GM12878 (cell line): ENCODE data around the gene SIGLEC14. TPM values are rescaled to one million over a fixed set of nuclear protein-coding genes. Genes with fewer than 3 reads are reported as not detected.

Experiments
- ATAC-seq: fragments of 200-7000 bp; cut with Tn5 transposase; 3 replicates; pipeline ENCODE4 v1.9.1; 2020; ENCODE audit warnings: mild to moderate bottlenecking, moderate library complexity
- BruUV-seq: library from RNA; stranded (reverse); fragments of 400-500 nt; replicated peaks from 2 replicates; lab custom pipeline; 2021; lab: Mats Ljungman, UMichigan
- CTCF ChIA-PET: fragments of 300-600 bp; sonication (Branson Sonifier 250); formaldehyde crosslinking; extraction: SDS; loops from one replicate; lab custom pipeline; 2021; ENCODE audit warnings: inconsistent platforms; lab: Yijun Ruan, JAX
- POLR2A ChIA-PET: fragments of 350-600 bp; formaldehyde crosslinking; extraction: SDS; loops from one replicate; lab custom pipeline; 2021; ENCODE audit warnings: inconsistent platforms; lab: Charles Lee
- RAD21 ChIA-PET: fragments of 300-600 bp; sonication (Branson Sonifier 250); formaldehyde crosslinking; loops from one replicate; lab custom pipeline; 2023; ENCODE audit warnings: antibody characterized with exemption; ENCODE audit not compliant: unreplicated experiment; lab: Charles Lee
- SMC1A ChIA-PET: fragments of 300-600 bp; sonication (Branson Sonifier 250); formaldehyde crosslinking; loops from one replicate; lab custom pipeline; 2023; ENCODE audit not compliant: unreplicated experiment, uncharacterized antibody; lab: Charles Lee
- DNase-seq: peaks from one replicate; pipeline ENCODE4 v3.0.0-alpha.2; 2011; ENCODE audit warnings: low read depth, low spot score
- FAIRE-seq: peaks from 3 replicates; lab custom pipeline; 2011; peaks lifted over from hg19 to GRCh38; lab: Jason Lieb, UNC
- H2AFZ ChIP-seq: 2 replicates; pipeline ENCODE4 v1.6.0; 2011; ENCODE audit warnings: low read depth, low read length, control low read depth; ENCODE audit not compliant: control insufficient read depth
- H3K27ac ChIP-seq: 2 replicates; pipeline ENCODE4 v1.5.1; 2011; ENCODE audit warnings: control low read depth; ENCODE audit not compliant: control insufficient read depth, insufficient read depth
- H3K27me3 ChIP-seq, 2 experiments: replicated peaks in 1 of 2; 2 replicates each; pipeline versions ENCODE4 v1.6.0 to v1.6.1; 2011; ENCODE audit warnings: low read length in 1 of 2; ENCODE audit not compliant: control insufficient read depth in 2 of 2, insufficient read depth in 2 of 2
- H3K36me3 ChIP-seq, 2 experiments: 2 replicates each; pipeline ENCODE4 v1.5.1; 2011; ENCODE audit warnings: low read length in 1 of 2; ENCODE audit not compliant: control insufficient read depth in 2 of 2, insufficient read depth in 2 of 2
- H3K4me1 ChIP-seq: 2 replicates; pipeline ENCODE4 v1.6.1; 2011; ENCODE audit warnings: mild to moderate bottlenecking, low read length, moderate library complexity, mixed read lengths; ENCODE audit not compliant: control insufficient read depth, insufficient read depth
- H3K4me2 ChIP-seq: 2 replicates; pipeline ENCODE4 v1.6.0; 2011; ENCODE audit warnings: control low read depth; ENCODE audit not compliant: control insufficient read depth, insufficient read depth
- H3K4me3 ChIP-seq: fragments of 200-600 bp; sonication (generic); 2 replicates; pipeline ENCODE4 v1.5.1; 2016
- H3K79me2 ChIP-seq: 2 replicates; pipeline ENCODE4 v1.6.0; 2011; ENCODE audit warnings: low read length; ENCODE audit not compliant: control insufficient read depth, insufficient read depth
- H3K9ac ChIP-seq: 2 replicates; pipeline ENCODE4 v1.8.0; 2011; ENCODE audit warnings: low read length, control low read depth, mixed read lengths; ENCODE audit not compliant: control insufficient read depth, insufficient read depth
- H3K9me3 ChIP-seq: replicated peaks from 3 replicates; pipeline ENCODE4 v1.5.1; 2011; ENCODE audit warnings: mild to moderate bottlenecking, low read length; ENCODE audit not compliant: control insufficient read depth, insufficient read depth
- H4K20me1 ChIP-seq: 2 replicates; pipeline ENCODE4 v1.6.0; 2011; ENCODE audit not compliant: control insufficient read depth, insufficient read depth
- BHLHE40 ChIP-seq, 2 experiments: fragments of 450-650 bp in 1 of 2; IDR thresholded peaks; 2 replicates each; pipeline ENCODE4 v1.6.1; 2011 to 2017; ENCODE audit warnings: low read depth in 2 of 2, borderline replicate concordance in 1 of 2, improper control_type of control experiment in 1 of 2, low read length in 1 of 2, mild to moderate bottlenecking in 1 of 2
- CBFB ChIP-seq: IDR thresholded peaks from 2 replicates; pipeline ENCODE4 v1.6.1; 2016; ENCODE audit warnings: antibody characterized with exemption, low read depth
- CBX5 ChIP-seq: sonication (generic); IDR thresholded peaks from 2 replicates; pipeline ENCODE4 v1.6.1; 2016; ENCODE audit warnings: low read depth, moderate library complexity, mild to moderate bottlenecking, inconsistent platforms
- CHD4 ChIP-seq: fragments of 200-600 bp; sonication (generic); IDR thresholded peaks from 2 replicates; pipeline ENCODE4 v1.6.1; 2016; ENCODE audit warnings: mild to moderate bottlenecking
- HDAC2 ChIP-seq: fragments of 200-600 bp; sonication (generic); IDR thresholded peaks from 2 replicates; pipeline ENCODE4 v1.6.1; 2017
- MEF2A ChIP-seq: IDR thresholded peaks from 2 replicates; pipeline ENCODE4 v1.6.1; 2011; ENCODE audit warnings: low read depth, mild to moderate bottlenecking, low read length, moderate library complexity; ENCODE audit not compliant: insufficient read depth
- MXI1 ChIP-seq: fragments of 150-350 bp; IDR thresholded peaks from 2 replicates; pipeline ENCODE4 v1.6.1; 2011; ENCODE audit warnings: low read depth, mild to moderate bottlenecking, inconsistent platforms, low read length, improper control_type of control experiment
- NBN ChIP-seq: fragments of 450-650 bp; IDR thresholded peaks from 2 replicates; pipeline ENCODE4 v1.6.1; 2016
- PAX8 ChIP-seq: fragments of 450-650 bp; IDR thresholded peaks from 2 replicates; pipeline ENCODE4 v1.6.1; 2017; ENCODE audit warnings: mild to moderate bottlenecking, moderate library complexity
- POLR2A ChIP-seq: IDR thresholded peaks from 2 replicates; pipeline ENCODE4 v1.6.1; 2011; ENCODE audit warnings: low read depth, mild to moderate bottlenecking, low read length
- POU2F2 ChIP-seq: IDR thresholded peaks from 3 replicates; pipeline ENCODE4 v1.6.1; 2011; ENCODE audit warnings: low read depth, mild to moderate bottlenecking, low read length, borderline replicate concordance
- RCOR1 ChIP-seq: conservative IDR thresholded peaks from 2 replicates; pipeline ENCODE4 v1.6.1; 2012; ENCODE audit warnings: low read depth, low read length, improper control_type of control experiment
- RELA ChIP-seq: fragments of 450-650 bp; IDR thresholded peaks from 2 replicates; pipeline ENCODE4 v1.8.0; 2014; ENCODE audit warnings: borderline replicate concordance; ENCODE audit not compliant: partially characterized antibody
- SUZ12 ChIP-seq: fragments of 200-600 bp; sonication (generic); IDR thresholded peaks from one replicate; pipeline ENCODE4 v1.6.1; 2018; ENCODE audit warnings: antibody characterized with exemption, mild to moderate bottlenecking; ENCODE audit not compliant: unreplicated experiment
- TAF1 ChIP-seq: IDR thresholded peaks from 2 replicates; pipeline ENCODE4 v1.6.1; 2011; ENCODE audit warnings: mild to moderate bottlenecking, low read depth, low read length, borderline replicate concordance
- TCF7 ChIP-seq: IDR thresholded peaks from 2 replicates; pipeline ENCODE4 v1.6.1; 2014; ENCODE audit warnings: antibody characterized with exemption, borderline replicate concordance
- ZNF274 ChIP-seq: IDR thresholded peaks from one replicate; pipeline ENCODE4 v1.8.0; 2011; ENCODE audit not compliant: insufficient read length, insufficient read depth
- ZNF622 ChIP-seq: fragments of 450-650 bp; IDR thresholded peaks from 2 replicates; pipeline ENCODE4 v1.6.1; 2017; ENCODE audit warnings: mild to moderate bottlenecking, inconsistent platforms
- WGBS: methylation state at CpG from one replicate; pipeline ENCODE4 v1.1.6; 2016; ENCODE audit warnings: low lambda C conversion rate; ENCODE audit not compliant: insufficient replicate concordance, insufficient coverage; ENCODE audit errors: missing lambda C conversion rate; 5-methylcytosine and 5-hydroxymethylcytosine counted together
- in situ Hi-C: fragments of 300-500 bp; cut with MboI; formaldehyde crosslinking; loops from 9 replicates; pipeline ENCODE4 v1.14.3; 2018; ENCODE audit warnings: mixed read lengths
- intact Hi-C: fragments of 100-400 bp; cut with micrococcal nuclease; formaldehyde crosslinking; loops from one replicate; pipeline ENCODE4 v1.14.2; 2022; ENCODE audit not compliant: unreplicated experiment
- polyA plus RNA-seq, 11 experiments: library from polyadenylated mRNA; depleted of rRNA in 4 of 11; unstranded in 6 of 11; stranded (reverse) in 5 of 11; fragments of >200 nt; fragmentation: Nextera tagmentation in 4 of 11; fragmentation: Illumina TruSeq in 1 of 11; extraction: Ambion mirVana in 4 of 11; extraction: Trizol in 1 of 11; gene quantifications; 1 replicate in 1 of 11; 2 replicates in 10 of 11; pipeline versions ENCODE4 v1.2.1 to v1.2.3, GENCODE V29; 2011 to 2016; ENCODE audit warnings: inconsistent platforms in 2 of 11, missing spikeins in 2 of 11, low read depth in 1 of 11
- total RNA-seq, 4 experiments: library from RNA; depleted of rRNA in 3 of 4; stranded (reverse); fragments of >200 nt in 3 of 4; fragmentation: Illumina TruSeq in 1 of 4; extraction: Trizol in 1 of 4; gene quantifications; 2 replicates each; pipeline versions ENCODE4 v1.2.1 to v1.2.3, GENCODE V29; 2013 to 2021
- TF ChIP-seq, protein P1 (sequence below): IDR thresholded peaks from 2 replicates; pipeline ENCODE4 v1.6.1; 2011; ENCODE audit warnings: borderline replicate concordance, low read depth, mild to moderate bottlenecking, moderate library complexity, mixed read lengths, low read length; ENCODE audit not compliant: insufficient read depth; ENCODE audit errors: extremely low read length
- TF ChIP-seq, protein P2 (sequence below): fragments of 450-650 bp; IDR thresholded peaks from 2 replicates; pipeline ENCODE4 v1.6.1; 2018; ENCODE audit warnings: borderline replicate concordance, mild to moderate bottlenecking; ENCODE audit not compliant: partially characterized antibody

Gene SIGLEC14
- total and polyA plus RNA-seq, 10 of the 15 experiments (the other 5 are each of a cell fraction or from before 2014, with no cell fraction given): 0.57 to 8.4 (median 4.6) TPM

DNA sequence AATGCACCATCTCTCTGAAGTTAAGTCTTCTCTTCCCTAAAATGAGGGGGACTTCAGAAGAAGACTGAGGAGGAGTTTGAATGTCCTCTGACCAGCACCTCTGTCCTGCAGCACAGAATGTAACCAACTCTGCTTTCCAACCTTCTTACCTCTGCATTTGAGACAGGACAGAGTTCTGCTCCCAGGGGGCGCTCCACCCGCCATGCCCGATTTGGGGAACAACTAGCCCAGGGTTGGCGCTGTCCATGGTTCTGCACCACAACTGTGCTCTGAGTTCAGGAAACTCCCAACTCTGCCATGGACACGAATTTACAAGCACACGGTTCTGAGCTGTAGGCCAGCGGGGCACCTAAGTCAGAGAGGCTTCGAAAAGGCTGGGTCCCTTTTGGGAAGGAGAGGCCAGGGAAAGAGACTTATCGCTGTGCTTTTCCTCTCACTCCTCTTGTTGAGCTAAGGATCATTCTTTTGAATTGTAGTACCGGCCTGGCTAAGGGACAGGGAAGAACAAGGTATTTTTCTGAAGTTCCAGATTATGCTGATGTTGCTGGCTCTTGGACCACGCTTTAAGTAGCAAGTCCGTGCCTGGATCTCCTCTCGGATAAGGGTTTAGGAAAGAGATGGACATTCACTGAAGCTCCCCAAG, 38.6 kb downstream of the SIGLEC14 start (continued):
- TF ChIP-seq RELA: peak; percentile 17
- TF ChIP-seq SUZ12: no peak
- TF ChIP-seq RCOR1: 0 out of 2 replicates have a peak, but pooled peaks have one; percentile 84
- no peak for TF ChIP-seq ZNF622
- TF ChIP-seq CBX5: 0 out of 2 replicates have a peak, but pooled peaks have one; percentile 64
- TF ChIP-seq TAF1: no peak
- 0 out of 4 replicates have a peak, but pooled peaks of 1 of the 2 experiments have one; percentile 26 for TF ChIP-seq BHLHE40 (IDR thresholded peaks at IDR 0.05; ENCODE audit: borderline replicate concordance in 1 of 2, low read depth in 2 of 2, low read length in 1 of 2)
- TF ChIP-seq CBFB: peak; percentile 53; the same call in 1 of the 2 replicates
- TF ChIP-seq, all 136 proteins: peak for 26

DNA sequence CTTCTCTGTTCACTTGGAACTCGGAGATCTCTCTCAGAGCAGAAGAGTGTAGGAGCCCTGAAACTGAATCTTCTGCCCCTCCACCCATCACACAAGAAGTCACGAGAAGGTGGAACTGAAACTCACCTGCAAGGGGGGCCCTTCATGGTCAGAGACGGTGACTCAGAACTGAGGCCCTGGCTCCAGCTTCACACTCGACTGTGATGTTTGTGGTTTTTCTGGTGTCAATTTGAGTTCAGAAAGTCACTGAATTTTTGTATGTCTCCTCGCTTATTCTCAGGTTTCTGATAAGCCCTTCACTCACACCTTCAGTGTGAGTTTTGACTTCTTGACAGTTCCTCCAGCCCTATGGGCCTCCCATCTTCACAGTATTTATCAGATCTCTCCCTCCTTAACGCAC, 39.5 kb downstream of the SIGLEC14 start:
- ChIA-PET POLR2A (interaction anchor here (0.6 kb wide), 1 partner anchor 60 kb away, joined by 5 read pairs; no protein-coding TSS in a partner anchor), CTCF (interaction anchor here (0.6 to 3.9 kb wide), 14 partner anchors 9 to 190 kb away, joined by 3 to 24 read pairs (median 3); partner anchors contain the start of gene SIGLEC10), RAD21 (interaction anchor here (1.4 to 2.3 kb wide), 2 partner anchors 36 to 50 kb away, joined by 3 to 12 read pairs; partner anchors contain the start of gene ZNF175), SMC1A (interaction anchor here (0.6 to 3.0 kb wide), 6 partner anchors 11 to 54 kb away, joined by 3 to 19 read pairs (median 6); no protein-coding TSS in a partner anchor)
- no peaks in the 10 kb centered on the region for H4K20me1 ChIP-seq
- H3K4me2 ChIP-seq: peak overlapping the region; percentile 99
- FAIRE-seq (peak; percentile 98), DNase-seq (peak; percentile 90), ATAC-seq (peak; percentile 99)
- no peaks in the 10 kb centered on the region; the same call in 2 of the 3 replicates for H3K9me3 ChIP-seq
- no peaks in the 10 kb centered on the region for H3K27me3 ChIP-seq
- WGBS: 0% methylated on average over 6 of the region's 6 CpGs
- no peak overlapping the region; the same call in 1 of the 2 replicates for H2AFZ ChIP-seq
- H3K27ac ChIP-seq: peak overlapping the region; percentile 84
- no peaks in the 10 kb centered on the region for H3K79me2 ChIP-seq
- H3K4me1 ChIP-seq: peaks cover 39% of the 10 kb centered on the region
- in situ Hi-C loops: no loop called here
- BruUV-seq: no TSS peak
- no peaks in the 10 kb centered on the region for H3K36me3 ChIP-seq
- intact Hi-C loops: loop anchor here (5.0 kb wide), 1 partner anchor 35 kb away; the partner anchor contains the start of gene ZNF175
- peak overlapping the region; percentile 61 for H3K9ac ChIP-seq
- H3K4me3 ChIP-seq: no peak overlapping the region
- TF ChIP-seq PAX8: no peak
- TF ChIP-seq, protein P1, sequence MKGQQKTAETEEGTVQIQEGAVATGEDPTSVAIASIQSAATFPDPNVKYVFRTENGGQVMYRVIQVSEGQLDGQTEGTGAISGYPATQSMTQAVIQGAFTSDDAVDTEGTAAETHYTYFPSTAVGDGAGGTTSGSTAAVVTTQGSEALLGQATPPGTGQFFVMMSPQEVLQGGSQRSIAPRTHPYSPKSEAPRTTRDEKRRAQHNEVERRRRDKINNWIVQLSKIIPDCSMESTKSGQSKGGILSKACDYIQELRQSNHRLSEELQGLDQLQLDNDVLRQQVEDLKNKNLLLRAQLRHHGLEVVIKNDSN: no peak
- no peak for TF ChIP-seq ZNF274
- TF ChIP-seq NBN: peak; percentile 94
- no peak; the same call in 1 of the 2 replicates for TF ChIP-seq MXI1
- TF ChIP-seq TCF7: 0 out of 2 replicates have a peak, but pooled peaks have one; percentile 61
- TF ChIP-seq POLR2A: no peak
- TF ChIP-seq HDAC2: no peak
- peak; percentile 95 for TF ChIP-seq CBX5
- TF ChIP-seq POU2F2: peak; percentile 94; the same call in 2 of the 3 replicates
- TF ChIP-seq CHD4: no peak
- TF ChIP-seq, protein P2, sequence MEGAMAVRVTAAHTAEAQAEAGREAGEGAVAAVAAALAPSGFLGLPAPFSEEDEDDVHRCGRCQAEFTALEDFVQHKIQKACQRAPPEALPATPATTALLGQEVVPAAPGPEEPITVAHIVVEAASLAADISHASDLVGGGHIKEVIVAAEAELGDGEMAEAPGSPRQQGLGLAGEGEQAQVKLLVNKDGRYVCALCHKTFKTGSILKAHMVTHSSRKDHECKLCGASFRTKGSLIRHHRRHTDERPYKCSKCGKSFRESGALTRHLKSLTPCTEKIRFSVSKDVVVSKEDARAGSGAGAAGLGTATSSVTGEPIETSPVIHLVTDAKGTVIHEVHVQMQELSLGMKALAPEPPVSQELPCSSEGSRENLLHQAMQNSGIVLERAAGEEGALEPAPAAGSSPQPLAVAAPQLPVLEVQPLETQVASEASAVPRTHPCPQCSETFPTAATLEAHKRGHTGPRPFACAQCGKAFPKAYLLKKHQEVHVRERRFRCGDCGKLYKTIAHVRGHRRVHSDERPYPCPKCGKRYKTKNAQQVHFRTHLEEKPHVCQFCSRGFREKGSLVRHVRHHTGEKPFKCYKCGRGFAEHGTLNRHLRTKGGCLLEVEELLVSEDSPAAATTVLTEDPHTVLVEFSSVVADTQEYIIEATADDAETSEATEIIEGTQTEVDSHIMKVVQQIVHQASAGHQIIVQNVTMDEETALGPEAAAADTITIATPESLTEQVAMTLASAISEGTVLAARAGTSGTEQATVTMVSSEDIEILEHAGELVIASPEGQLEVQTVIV: no peak
- TF ChIP-seq MEF2A: peak; percentile 91
